GM23338 (cell line): ENCODE results near the gene NSL1. TPM values are rescaled to one million over a fixed set of nuclear protein-coding genes. Genes with fewer than 3 reads are reported as not detected.

Source experiments
- ATAC-seq: fragments of 200-7000 bp; cut with Tn5 transposase; 3 replicates; pipeline ENCODE4 v1.9.1; 2020
- DNase-seq: peaks from one replicate; pipeline ENCODE4 v3.0.0-alpha.2; 2015; ENCODE audit warnings: low spot score
- H2AFZ ChIP-seq: fragments of 200-600 bp; sonication (generic); 2 replicates; pipeline ENCODE4 v1.8.0; 2016; ENCODE audit warnings: antibody characterized with exemption, mild to moderate bottlenecking, moderate library complexity
- H3F3A ChIP-seq: fragments of 200-600 bp; sonication (generic); replicated peaks from 2 replicates; pipeline ENCODE4 v1.8.0; 2017; ENCODE audit warnings: antibody characterized with exemption, mixed run types, low read depth
- H3K27ac ChIP-seq: fragments of 200-600 bp; sonication (generic); 2 replicates; pipeline ENCODE4 v1.6.1; 2016; ENCODE audit warnings: low read depth
- H3K27me3 ChIP-seq: fragments of 200-600 bp; sonication (generic); 2 replicates; pipeline ENCODE4 v1.8.0; 2016; ENCODE audit warnings: mild to moderate bottlenecking, mixed run types, moderate library complexity; ENCODE audit not compliant: insufficient read depth
- H3K36me3 ChIP-seq: fragments of 200-600 bp; sonication (generic); 2 replicates; pipeline ENCODE4 v1.8.0; 2016; ENCODE audit warnings: mild to moderate bottlenecking; ENCODE audit not compliant: insufficient read depth
- H3K4me1 ChIP-seq: fragments of 200-600 bp; sonication (generic); 2 replicates; pipeline ENCODE4 v1.8.0; 2016; ENCODE audit warnings: mild to moderate bottlenecking, moderate library complexity; ENCODE audit not compliant: insufficient read depth
- H3K4me2 ChIP-seq: fragments of 200-600 bp; sonication (generic); 2 replicates; pipeline ENCODE4 v1.7.1; 2017; ENCODE audit warnings: mixed run types
- H3K4me3 ChIP-seq: fragments of 200-600 bp; sonication (generic); 2 replicates; pipeline ENCODE4 v1.6.1; 2016; ENCODE audit warnings: mixed run types
- H3K79me2 ChIP-seq: fragments of 200-600 bp; sonication (generic); replicated peaks from 2 replicates; pipeline ENCODE4 v1.8.0; 2017; ENCODE audit warnings: mild to moderate bottlenecking; ENCODE audit not compliant: insufficient read depth
- H3K9me2 ChIP-seq: fragments of 200-600 bp; sonication (generic); 2 replicates; pipeline ENCODE4 v1.8.0; 2017; ENCODE audit not compliant: insufficient read depth
- H4K20me1 ChIP-seq: fragments of 200-600 bp; sonication (generic); replicated peaks from 2 replicates; pipeline ENCODE4 v1.8.0; 2017; ENCODE audit warnings: mild to moderate bottlenecking; ENCODE audit not compliant: insufficient read depth
- H3K27ac Mint-ChIP-seq: 2 replicates; pipeline ENCODE4 v1.8.0; 2020; ENCODE audit warnings: inconsistent platforms, mild to moderate bottlenecking, moderate library complexity, mixed read lengths
- H3K27me3 Mint-ChIP-seq: 3 replicates; pipeline ENCODE4 v1.8.0; 2022; ENCODE audit warnings: low read depth, mild to moderate bottlenecking, moderate library complexity, mixed read lengths, inconsistent platforms; ENCODE audit not compliant: insufficient read depth, poor library complexity
- H3K36me3 Mint-ChIP-seq: 3 replicates; pipeline ENCODE4 v1.8.0; 2021; ENCODE audit warnings: low read depth, mild to moderate bottlenecking, inconsistent platforms, moderate library complexity, mixed read lengths
- H3K4me1 Mint-ChIP-seq: 3 replicates; pipeline ENCODE4 v1.8.0; 2020; ENCODE audit warnings: mild to moderate bottlenecking, inconsistent platforms, mixed read lengths
- H3K4me3 Mint-ChIP-seq: 3 replicates; pipeline ENCODE4 v1.8.0; 2021; ENCODE audit warnings: moderate library complexity, mild to moderate bottlenecking, inconsistent platforms, mixed read lengths
- H3K9me3 Mint-ChIP-seq: 3 replicates; pipeline ENCODE4 v1.8.0; 2020; ENCODE audit warnings: moderate library complexity, mild to moderate bottlenecking, inconsistent platforms, mixed read lengths
- CREB1 ChIP-seq: fragments of 250-450 bp; sonication (Bioruptor Pico); IDR thresholded peaks from 2 replicates; pipeline ENCODE4 v1.5.0; 2020; ENCODE audit warnings: low read depth, mild to moderate bottlenecking, moderate library complexity
- CTCF ChIP-seq, 2 experiments: fragments of 200-600 bp in 1 of 2; sonication (generic) in 1 of 2; conservative IDR thresholded peaks; 2 replicates each; pipeline versions ENCODE4 v1.5.1 to v1.6.1; 2016 to 2017; ENCODE audit warnings: antibody characterized with exemption in 2 of 2, low read depth in 2 of 2, mild to moderate bottlenecking in 2 of 2, moderate library complexity in 1 of 2
- EZH2phosphoT487 ChIP-seq: fragments of 200-600 bp; sonication (generic); IDR thresholded peaks from one replicate; pipeline ENCODE4 v1.8.1; 2018; ENCODE audit warnings: antibody characterized with exemption; ENCODE audit not compliant: unreplicated experiment
- JUNB ChIP-seq: IDR thresholded peaks from one replicate; pipeline ENCODE4 v1.6.1; 2016; ENCODE audit warnings: antibody characterized with exemption; ENCODE audit not compliant: unreplicated experiment
- POLR2AphosphoS5 ChIP-seq: IDR thresholded peaks from 2 replicates; pipeline ENCODE4 v1.6.1; 2016; ENCODE audit warnings: antibody characterized with exemption, low read depth
- STAT1 ChIP-seq: IDR thresholded peaks from one replicate; pipeline ENCODE4 v1.6.1; 2016; ENCODE audit warnings: antibody characterized with exemption; ENCODE audit not compliant: unreplicated experiment
- ZNF114 ChIP-seq: fragments of 250-450 bp; sonication (Bioruptor Pico); IDR thresholded peaks from 2 replicates; pipeline ENCODE4 v1.5.0; 2020; ENCODE audit warnings: mild to moderate bottlenecking, moderate library complexity
- ZNF331 ChIP-seq: fragments of 250-450 bp; sonication (Bioruptor Pico); IDR thresholded peaks from 2 replicates; pipeline ENCODE4 v1.5.0; 2020; ENCODE audit warnings: low read depth, mild to moderate bottlenecking, moderate library complexity
- ZNF462 ChIP-seq: fragments of 250-450 bp; sonication (Bioruptor Pico); IDR thresholded peaks from 2 replicates; pipeline ENCODE4 v1.5.0; 2020; ENCODE audit warnings: mild to moderate bottlenecking, moderate library complexity
- polyA plus RNA-seq: library from polyadenylated mRNA; unstranded; fragments of >200 nt; fragmentation: Nextera tagmentation; extraction: Ambion mirVana; gene quantifications from 2 replicates; pipeline ENCODE4 v1.2.1, GENCODE V29; 2016
- total RNA-seq: library from RNA; depleted of rRNA; stranded (reverse); fragments of >200 nt; shearing (Covaris generic); gene quantifications from 2 replicates; pipeline ENCODE4 v1.2.3, GENCODE V29; 2014

NSL1 gene
- total and polyA plus RNA-seq, 2 experiments from 2014 or later = 96.8 to 102 TPM

- no peaks in the 10 kb centered on the region for H3K9me2 ChIP-seq
Measured at GRCh38 chr1:212731630-212732029, 59.9 kb downstream of the NSL1 start.

More at GRCh38 chr1:212731630-212732029, 59.9 kb downstream of the NSL1 start:
- DNase-seq = no peak
- Histone ChIP-seq H3K36me3 (no peaks in the 10 kb centered on the region), H3K4me2 (no peak overlapping the region), H4K20me1 (no peaks in the 10 kb centered on the region), H3K4me3 (no peak overlapping the region), H3K27me3 (no peaks in the 10 kb centered on the region), H3F3A (no peaks in the 10 kb centered on the region), H2AFZ (no peak overlapping the region), H3K79me2 (no peaks in the 10 kb centered on the region), H3K4me1 (no peaks in the 10 kb centered on the region), H3K27ac (no peak overlapping the region)
- Mint-ChIP-seq H3K27me3 (no peaks in the 10 kb centered on the region), H3K9me3 (peaks cover 3% of the 10 kb centered on the region; the same call in 1 of the 3 replicates), H3K4me1 (no peaks in the 10 kb centered on the region; the same call in 2 of the 3 replicates), H3K36me3 (peaks cover 13% of the 10 kb centered on the region), H3K27ac (no peak overlapping the region), H3K4me3 (no peak overlapping the region)
- TF ChIP-seq EZH2phosphoT487 = no peak
- no peak for TF ChIP-seq ZNF462 (CRISPR knock-in tag)
- no peak for TF ChIP-seq ZNF114 (CRISPR knock-in tag)
- TF ChIP-seq JUNB = no peak
- TF ChIP-seq POLR2AphosphoS5 = no peak
- TF ChIP-seq CTCF (conservative IDR thresholded peaks at IDR 0.05; ENCODE audit: low read depth in 2 of 2) = no peak
- TF ChIP-seq CREB1 (CRISPR knock-in tag) = no peak
- TF ChIP-seq ZNF331 (CRISPR knock-in tag) = no peak
- TF ChIP-seq STAT1 = no peak
- ATAC-seq = no peak
